Measurements from ENCODE around the gene PARVG.

Gene PARVG

DNA sequence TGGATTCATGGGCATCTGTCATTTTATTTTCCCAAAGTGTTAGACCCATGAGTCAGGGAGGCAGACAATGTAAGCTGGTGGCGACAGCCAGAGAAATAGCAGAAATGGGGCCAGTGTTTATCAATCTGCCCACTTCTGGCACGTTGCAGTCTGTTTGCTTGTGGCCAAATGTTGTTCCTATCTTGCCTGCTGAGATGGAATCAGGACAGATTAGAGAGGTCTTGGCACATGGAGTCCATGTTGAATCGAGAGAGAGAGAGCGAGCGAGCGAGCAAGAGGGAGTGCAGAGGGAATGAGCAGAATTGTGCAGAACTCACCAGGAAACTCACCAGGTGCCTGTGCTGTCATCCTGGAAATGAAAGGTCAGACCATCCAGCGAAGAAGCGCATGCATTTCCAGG lies 21.9 kb upstream of the PARVG start:
- Histone ChIP-seq H3K9me3 (replicated peaks in 1 of 11) (no peaks in the 10 kb centered on the region), H3K4me3 (no peak overlapping the region), H3K27me3 (peaks cover 0 to 25% (median 14%) of the 10 kb centered on the region in 11 experiments; a peak in 15 of 22 replicates)

DNA sequence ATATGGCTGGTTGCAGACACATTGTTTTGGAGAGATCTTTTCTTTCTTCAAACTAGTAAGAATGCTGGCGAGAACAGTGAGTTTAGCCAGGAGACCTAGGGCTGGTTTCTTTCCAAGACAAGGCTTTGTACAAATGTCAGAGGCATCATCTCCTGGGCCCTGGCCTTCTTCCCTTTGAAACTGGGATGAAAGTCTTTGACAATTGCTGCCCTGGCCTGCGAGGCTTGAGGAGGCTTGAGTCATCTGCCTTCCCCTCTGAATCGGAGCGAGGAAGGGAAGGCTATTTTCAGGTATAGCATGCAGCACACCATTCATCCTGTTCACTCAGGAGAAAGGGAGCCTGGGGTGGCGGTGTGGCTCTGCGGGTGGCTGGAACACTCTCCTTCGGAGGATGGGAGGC lies 21.5 kb upstream of the PARVG start:
- H3K9me3 ChIP-seq (replicated peaks in 1 of 11): no peaks in the 10 kb centered on the region
- peaks cover 0 to 5% (median 0%) of the 10 kb centered on the region in 11 experiments; a peak in 3 of 22 replicates for H4K20me1 ChIP-seq
- peaks cover 0 to 44% (median 0%) of the 10 kb centered on the region in 11 experiments; a peak in 4 of 22 replicates for H3K36me3 ChIP-seq
- no peak overlapping the region for H3K27ac ChIP-seq
- H3K4me1 ChIP-seq: peaks cover 0 to 43% (median 23%) of the 10 kb centered on the region in 10 experiments; a peak in 17 of 20 replicates
- TF ChIP-seq Cebpa-rat (IDR thresholded peaks at IDR 0.05): no peak
- peak overlapping the region in 5 of 11 experiments; percentile 46 to 94 (median 80); a peak in 9 of 22 replicates for H3K4me2 ChIP-seq
- peaks cover 0 to 25% (median 14%) of the 10 kb centered on the region in 11 experiments; a peak in 13 of 22 replicates for H3K27me3 ChIP-seq
- H3K9ac ChIP-seq: no peak overlapping the region
- no peak overlapping the region for H3K4me3 ChIP-seq

More for the DNA sequence above, 21.9 kb upstream of the PARVG start:
- H3K4me2 ChIP-seq: peak overlapping the region in 3 of 11 experiments; percentile 66 to 94 (median 92); a peak in 2 of 22 replicates
- H3K9ac ChIP-seq: no peak overlapping the region
- H4K20me1 ChIP-seq: peaks cover 0 to 5% (median 0%) of the 10 kb centered on the region in 11 experiments; a peak in 3 of 22 replicates
- no peak overlapping the region for H3K27ac ChIP-seq
- no peak for TF ChIP-seq Cebpa-rat (IDR thresholded peaks at IDR 0.05)
- H3K36me3 ChIP-seq: peaks cover 0 to 44% (median 0%) of the 10 kb centered on the region in 11 experiments; a peak in 4 of 22 replicates
- peaks cover 4 to 47% (median 27%) of the 10 kb centered on the region in 10 experiments; a peak in 18 of 20 replicates for H3K4me1 ChIP-seq

DNA sequence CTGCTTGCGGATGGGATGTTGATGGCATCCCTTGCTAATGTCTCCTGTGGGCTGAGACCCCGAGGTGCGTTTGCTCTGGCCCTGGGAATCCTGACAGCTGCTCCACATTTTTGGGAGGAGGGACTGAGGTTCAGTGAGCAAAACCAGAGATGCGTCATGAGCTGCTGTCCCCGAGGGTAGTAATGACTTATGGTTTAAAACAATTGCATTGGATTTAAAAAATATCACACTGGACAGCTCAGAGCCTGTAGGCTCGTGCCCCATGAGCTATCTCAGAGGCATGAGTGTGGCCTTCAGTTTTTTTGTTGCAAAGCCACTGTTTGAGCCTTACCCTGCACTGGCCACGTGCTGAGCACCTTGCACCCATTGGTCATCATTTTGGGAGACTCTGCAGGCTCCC lies 20.9 kb upstream of the PARVG start:
- H3K4me2 ChIP-seq: peak overlapping the region; percentile 44 to 94 (median 68); a peak in 19 of 22 replicates
- peaks cover 0 to 50% (median 0%) of the 10 kb centered on the region in 11 experiments; a peak in 4 of 22 replicates for H3K36me3 ChIP-seq
- no peak for TF ChIP-seq Cebpa-rat (IDR thresholded peaks at IDR 0.05)
- H3K4me3 ChIP-seq: no peak overlapping the region
- peaks cover 0 to 23% (median 14%) of the 10 kb centered on the region in 11 experiments; a peak in 13 of 22 replicates for H3K27me3 ChIP-seq
- no peaks in the 10 kb centered on the region for H3K9me3 ChIP-seq (replicated peaks in 1 of 11)
- H3K9ac ChIP-seq: peak overlapping the region in 1 of 11 experiments; percentile 35; a peak in 1 of 22 replicates
- H3K4me1 ChIP-seq: peaks cover 0 to 37% (median 21%) of the 10 kb centered on the region in 10 experiments; a peak in 17 of 20 replicates
- H4K20me1 ChIP-seq: peaks cover 0 to 5% (median 0%) of the 10 kb centered on the region in 11 experiments; a peak in 3 of 22 replicates
- H3K27ac ChIP-seq: no peak overlapping the region

DNA sequence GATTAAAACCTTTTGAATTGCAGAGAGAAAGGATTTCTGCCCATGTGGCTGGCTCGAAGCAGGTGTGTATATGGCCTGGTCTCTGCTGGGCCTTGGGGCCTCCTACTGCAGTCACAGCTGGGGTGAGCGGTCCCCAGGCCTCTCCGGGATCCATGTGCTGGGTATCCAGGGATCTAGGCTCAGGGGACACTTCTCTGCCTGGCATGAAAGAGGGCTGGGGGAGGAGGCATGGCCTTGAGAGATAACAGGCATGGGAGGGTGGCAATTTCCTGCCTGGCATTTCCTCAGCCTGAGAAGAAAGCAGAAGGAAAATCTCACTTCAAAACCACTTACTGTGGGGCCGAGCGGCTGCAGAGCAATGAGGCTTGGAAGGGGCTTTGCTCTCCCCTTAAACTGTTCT lies 20.3 kb upstream of the PARVG start:
- no peak for TF ChIP-seq Cebpa-rat (IDR thresholded peaks at IDR 0.05)
- no peak overlapping the region for H3K27ac ChIP-seq

DNA sequence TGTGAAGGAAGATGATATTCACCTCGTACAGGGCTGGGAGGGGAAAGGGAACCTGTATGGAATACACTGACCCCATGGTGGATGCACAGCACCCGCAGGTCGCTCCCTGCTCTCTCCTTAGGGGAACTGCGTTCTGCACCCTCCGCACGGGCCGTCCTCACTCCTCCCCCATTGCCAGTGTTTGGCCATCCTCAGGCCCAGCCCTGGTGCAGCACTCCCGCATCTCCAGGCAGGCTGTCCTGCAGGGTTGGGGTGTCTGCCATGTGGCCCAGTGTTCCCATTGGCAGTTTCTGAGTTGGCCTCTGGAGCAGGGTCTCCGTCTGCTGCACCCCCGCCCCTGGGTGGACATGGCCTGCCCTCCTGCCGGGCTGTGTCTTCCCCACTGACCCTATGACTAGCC lies 19.1 kb upstream of the PARVG start:
- no peak for TF ChIP-seq Cebpa-rat (IDR thresholded peaks at IDR 0.05)

More for the DNA sequence above, 20.3 kb upstream of the PARVG start:
- Histone ChIP-seq H3K9me3 (replicated peaks in 1 of 11) (no peaks in the 10 kb centered on the region), H3K4me2 (peak overlapping the region; percentile 44 to 94 (median 68)), H4K20me1 (peaks cover 0 to 5% (median 0%) of the 10 kb centered on the region in 11 experiments; a peak in 2 of 22 replicates), H3K4me1 (peaks cover 0 to 31% (median 21%) of the 10 kb centered on the region in 10 experiments; a peak in 17 of 20 replicates), H3K9ac (peak overlapping the region in 4 of 11 experiments; percentile 25 to 57 (median 34); a peak in 5 of 22 replicates), H3K27me3 (peaks cover 0 to 17% (median 9%) of the 10 kb centered on the region in 11 experiments; a peak in 13 of 22 replicates), H3K4me3 (peak overlapping the region in 1 of 10 experiments; percentile 32; a peak in 1 of 20 replicates), H3K36me3 (peaks cover 0 to 50% (median 0%) of the 10 kb centered on the region in 11 experiments; a peak in 4 of 22 replicates)

DNA sequence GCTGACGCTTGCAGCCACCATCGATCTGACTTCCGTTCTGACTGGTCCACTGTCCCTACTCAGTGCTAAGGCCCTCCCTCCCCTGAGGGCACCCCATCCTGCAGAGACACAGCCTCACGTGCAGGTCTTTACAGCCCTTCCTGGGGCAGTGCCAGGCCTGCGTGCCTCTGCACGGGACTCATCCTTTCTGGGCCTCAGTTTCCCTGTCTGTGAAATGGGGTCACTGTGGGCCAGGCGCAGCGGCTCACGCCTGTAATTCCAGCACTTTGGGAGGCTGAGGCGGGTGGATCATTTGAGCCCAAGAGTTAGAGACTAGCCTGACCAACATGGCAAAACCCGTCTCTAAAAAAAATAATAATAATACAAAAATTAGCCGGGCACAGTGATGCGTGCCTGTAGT lies 17.8 kb upstream of the PARVG start:
- no peak for TF ChIP-seq Cebpa-rat (IDR thresholded peaks at IDR 0.05)
- Histone ChIP-seq H3K9me3 (replicated peaks in 1 of 11) (no peaks in the 10 kb centered on the region), H3K4me1 (peaks cover 0 to 37% (median 21%) of the 10 kb centered on the region in 10 experiments; a peak in 17 of 20 replicates), H3K4me2 (no peak overlapping the region), H3K36me3 (peaks cover 0 to 33% (median 0%) of the 10 kb centered on the region in 11 experiments; a peak in 4 of 22 replicates), H3K4me3 (no peak overlapping the region), H3K27ac (no peak overlapping the region), H3K9ac (no peak overlapping the region), H3K27me3 (peaks cover 0 to 11% (median 2%) of the 10 kb centered on the region in 11 experiments; a peak in 5 of 22 replicates), H4K20me1 (peaks cover 0 to 5% (median 0%) of the 10 kb centered on the region in 11 experiments; a peak in 2 of 22 replicates)

More for the DNA sequence above, 19.1 kb upstream of the PARVG start:
- Histone ChIP-seq H3K4me1 (peaks cover 0 to 34% (median 21%) of the 10 kb centered on the region in 10 experiments; a peak in 17 of 20 replicates), H3K9me3 (replicated peaks in 1 of 11) (no peaks in the 10 kb centered on the region), H3K4me3 (no peak overlapping the region), H3K27me3 (peaks cover 0 to 16% (median 8%) of the 10 kb centered on the region in 11 experiments; a peak in 8 of 22 replicates), H4K20me1 (peaks cover 0 to 5% (median 0%) of the 10 kb centered on the region in 11 experiments; a peak in 2 of 22 replicates), H3K9ac (no peak overlapping the region), H3K27ac (no peak overlapping the region), H3K36me3 (peaks cover 0 to 45% (median 0%) of the 10 kb centered on the region in 11 experiments; a peak in 4 of 22 replicates), H3K4me2 (peak overlapping the region in 1 of 11 experiments; percentile 92; a peak in 1 of 22 replicates)

GRCh38 chr22:44163536-44163935 lies 17.2 kb upstream of the PARVG start:
- H3K4me2 ChIP-seq: no peak overlapping the region
- H4K20me1 ChIP-seq: peaks cover 0 to 5% (median 0%) of the 10 kb centered on the region in 11 experiments; a peak in 2 of 22 replicates
- peaks cover 0 to 37% (median 21%) of the 10 kb centered on the region in 10 experiments; a peak in 17 of 20 replicates for H3K4me1 ChIP-seq
- peaks cover 0 to 11% (median 0%) of the 10 kb centered on the region in 11 experiments; a peak in 4 of 22 replicates for H3K27me3 ChIP-seq
- H3K4me3 ChIP-seq: no peak overlapping the region
- H3K36me3 ChIP-seq: peaks cover 0 to 27% (median 0%) of the 10 kb centered on the region in 11 experiments; a peak in 3 of 22 replicates
- H3K9me3 ChIP-seq (replicated peaks in 1 of 11): no peaks in the 10 kb centered on the region
- H3K9ac ChIP-seq: no peak overlapping the region
- H3K27ac ChIP-seq: no peak overlapping the region
- no peak for TF ChIP-seq Cebpa-rat (IDR thresholded peaks at IDR 0.05)

- Histone ChIP-seq H3K27me3 (peaks cover 0 to 11% (median 0%) of the 10 kb centered on the region in 11 experiments; a peak in 3 of 22 replicates), H3K4me3 (no peak overlapping the region), H3K4me1 (peaks cover 0 to 34% (median 20%) of the 10 kb centered on the region in 10 experiments; a peak in 17 of 20 replicates), H4K20me1 (peaks cover 0 to 5% (median 0%) of the 10 kb centered on the region in 11 experiments; a peak in 2 of 22 replicates), H3K27ac (no peak overlapping the region), H3K4me2 (no peak overlapping the region), H3K36me3 (peaks cover 0 to 23% (median 0%) of the 10 kb centered on the region in 11 experiments; a peak in 3 of 22 replicates), H3K9me3 (replicated peaks in 1 of 11) (no peaks in the 10 kb centered on the region), H3K9ac (no peak overlapping the region)
- no peak for TF ChIP-seq Cebpa-rat (IDR thresholded peaks at IDR 0.05)
Observed at GRCh38 chr22:44164031-44164430, 16.7 kb upstream of the PARVG start.

All from BLaER1 treated with 17β-estradiol and CSF1 and Interleukin-3, amounts not matched to agents 10 nM and 100 nM (cell line).